AG04449 (cell line): Measurements from ENCODE around the gene AMACR.

ENCODE experiments used
- CTCF ChIA-PET: fragments of 350-600 bp; formaldehyde crosslinking; extraction: SDS; loops from one replicate; lab custom pipeline; 2021; ENCODE audit warnings: antibody characterized with exemption; lab: Yijun Ruan, JAX
- POLR2A ChIA-PET: fragments of 400-600, 350-600 bp; formaldehyde crosslinking; extraction: SDS; loops from one replicate; lab custom pipeline; 2020; ENCODE audit warnings: antibody characterized with exemption, inconsistent platforms; lab: Yijun Ruan, JAX
- DNase-seq: peaks from one replicate; pipeline ENCODE4 v3.0.0-alpha.2; 2010; ENCODE audit warnings: low read depth, low spot score
- H3K4me3 ChIP-seq: 2 replicates; pipeline ENCODE4 v1.5.1; 2011; ENCODE audit warnings: low read depth, mild to moderate bottlenecking, control low read depth, low read length
- CTCF ChIP-seq: IDR thresholded peaks from one replicate; pipeline ENCODE4 v1.5.1; 2011; ENCODE audit warnings: mild to moderate bottlenecking, moderate library complexity, low read length, control low read depth, inconsistent platforms; ENCODE audit not compliant: insufficient read depth; ENCODE audit errors: missing control alignments

AMACR gene

GRCh38 chr5:34053571-34054399 is 45.9 kb upstream of the AMACR start:
- no peak overlapping the region for H3K4me3 ChIP-seq
- no peak for TF ChIP-seq CTCF
- CTCF ChIA-PET = interaction anchor here (0.8 to 2.4 kb wide), 3 partner anchors 9 to 56 kb away, joined by 3 to 9 read pairs (median 4); no protein-coding TSS in a partner anchor
- POLR2A ChIA-PET = interaction anchor here (1.5 kb wide), 1 partner anchor 46 kb away, joined by 5 read pairs; the partner anchor contains the start of gene AMACR
- DNase-seq = no peak

- H3K4me3 ChIP-seq = no peak overlapping the region
- CTCF ChIA-PET = interaction anchor here (1.6 to 2.4 kb wide), 2 partner anchors 11 to 55 kb away, joined by 4 to 9 read pairs; no protein-coding TSS in a partner anchor
These were observed 45.3 kb upstream of the AMACR start for GRCh38 chr5:34053133-34053532.

GRCh38 chr5:34051374-34051980 is 43.6 kb upstream of the AMACR start:
- no peak for TF ChIP-seq CTCF
- H3K4me3 ChIP-seq = no peak overlapping the region
- ChIA-PET CTCF (no interaction called here), POLR2A (no interaction called here)
- no peak for DNase-seq

More at GRCh38 chr5:34053133-34053532, 45.3 kb upstream of the AMACR start:
- POLR2A ChIA-PET = interaction anchor here (1.5 kb wide), 1 partner anchor 45 kb away, joined by 5 read pairs; the partner anchor contains the start of gene AMACR
- peak; percentile 74 for DNase-seq
- TF ChIP-seq CTCF = no peak

GRCh38 chr5:34047774-34048572 is 40.1 kb upstream of the AMACR start:
- TF ChIP-seq CTCF = no peak
- DNase-seq = no peak
- no peak overlapping the region for H3K4me3 ChIP-seq
- ChIA-PET CTCF (interaction anchor here (1.4 kb wide), 1 partner anchor 51 kb away, joined by 3 read pairs; no protein-coding TSS in a partner anchor), POLR2A (no interaction called here)

GRCh38 chr5:34047143-34047542 is 39.3 kb upstream of the AMACR start:
- DNase-seq = no peak
- ChIA-PET POLR2A (no interaction called here), CTCF (no interaction called here)
- H3K4me3 ChIP-seq = no peak overlapping the region
- TF ChIP-seq CTCF = no peak
